HEK293T (cell line): ENCODE results near the gene BIRC5.

ENCODE experiments used
- ELF4 ChIP-seq: fragments of 450-650 bp; IDR thresholded peaks from 2 replicates; pipeline ENCODE4 v1.6.1; 2017; ENCODE audit warnings: antibody characterized with exemption
- FOXA1 ChIP-seq: fragments of 450-650 bp; IDR thresholded peaks from 2 replicates; pipeline ENCODE4 v1.6.1; 2016; ENCODE audit warnings: mild to moderate bottlenecking
- FOXK2 ChIP-seq: fragments of 450-650 bp; IDR thresholded peaks from 2 replicates; pipeline ENCODE4 v1.6.1; 2016; ENCODE audit warnings: mild to moderate bottlenecking
- HDGF ChIP-seq: fragments of 450-650 bp; IDR thresholded peaks from 2 replicates; pipeline ENCODE4 v1.6.1; 2017; ENCODE audit warnings: antibody characterized with exemption, borderline replicate concordance
- NFRKB ChIP-seq: fragments of 450-650 bp; IDR thresholded peaks from 2 replicates; pipeline ENCODE4 v1.6.1; 2016; ENCODE audit warnings: mild to moderate bottlenecking, moderate library complexity
- PKNOX1 ChIP-seq: fragments of 450-650 bp; IDR thresholded peaks from 2 replicates; pipeline ENCODE4 v1.6.1; 2016
- SP1 ChIP-seq: fragments of 450-650 bp; IDR thresholded peaks from 2 replicates; pipeline ENCODE4 v1.6.1; 2017
- SUZ12 ChIP-seq: fragments of 450-650 bp; IDR thresholded peaks from 2 replicates; pipeline ENCODE4 v1.6.1; 2016; ENCODE audit warnings: mild to moderate bottlenecking
- TARDBP ChIP-seq: fragments of 450-650 bp; IDR thresholded peaks from 2 replicates; pipeline ENCODE4 v1.6.1; 2016
- ZNF384 ChIP-seq: fragments of 450-650 bp; IDR thresholded peaks from 2 replicates; pipeline ENCODE4 v1.6.1; 2016

- TF ChIP-seq ZNF384 (no peak), SP1 (no peak), FOXK2 (no peak), HDGF (no peak), ELF4 (no peak), SUZ12 (no peak), FOXA1 (no peak), NFRKB (no peak), PKNOX1 (no peak), TARDBP (no peak)
Observed at GRCh38 chr17:78214706-78215061, 631 bp downstream of the BIRC5 start.
